GM19240 (cell line): ENCODE results near the gene CRADD.

Experiments
- DNase-seq: peaks from one replicate; pipeline ENCODE4 v3.0.0; 2011; ENCODE audit warnings: low spot score; ENCODE audit not compliant: insufficient read length

Gene CRADD

DNA sequence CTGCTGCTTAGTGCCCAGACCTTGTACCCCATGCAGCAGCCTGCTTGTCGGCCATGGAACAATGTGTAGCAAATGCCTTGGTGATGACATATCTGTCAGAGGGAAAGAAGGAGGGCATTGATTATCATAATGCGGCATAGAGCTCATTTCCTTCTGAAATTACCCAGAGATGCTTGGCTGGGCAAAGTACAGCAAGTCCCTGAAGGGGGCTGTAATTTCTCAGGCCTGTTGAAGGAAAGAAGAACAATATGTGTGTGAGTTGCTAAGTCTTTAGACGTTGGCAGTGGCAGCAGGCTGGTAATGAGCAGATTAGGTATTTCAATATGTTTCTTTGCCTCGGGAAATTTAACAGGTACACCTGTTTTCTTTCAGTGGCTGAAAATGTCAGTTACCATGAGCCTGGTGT lies 128.6 kb downstream of the CRADD start:
- DNase-seq, result no peak

DNA sequence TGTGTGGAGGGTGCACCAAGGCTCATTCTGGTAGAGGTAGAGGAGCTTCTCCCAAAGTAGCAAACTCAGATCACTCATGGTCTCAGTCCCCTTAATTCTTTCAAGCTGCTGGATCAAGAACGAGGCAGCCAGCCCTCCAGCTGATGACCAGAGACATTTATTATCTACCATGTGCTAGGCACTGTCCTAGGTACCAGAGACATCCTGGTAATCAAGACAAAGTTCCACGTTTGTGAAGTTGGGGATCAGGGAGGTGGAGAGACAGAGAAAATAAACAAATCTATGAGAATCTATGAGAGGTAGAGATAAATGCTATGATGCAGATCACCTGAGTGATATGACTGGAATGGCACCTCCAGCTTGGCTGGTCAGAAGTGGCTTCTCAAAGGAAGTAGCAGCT lies 130.2 kb downstream of the CRADD start:
- no peak for DNase-seq

DNA sequence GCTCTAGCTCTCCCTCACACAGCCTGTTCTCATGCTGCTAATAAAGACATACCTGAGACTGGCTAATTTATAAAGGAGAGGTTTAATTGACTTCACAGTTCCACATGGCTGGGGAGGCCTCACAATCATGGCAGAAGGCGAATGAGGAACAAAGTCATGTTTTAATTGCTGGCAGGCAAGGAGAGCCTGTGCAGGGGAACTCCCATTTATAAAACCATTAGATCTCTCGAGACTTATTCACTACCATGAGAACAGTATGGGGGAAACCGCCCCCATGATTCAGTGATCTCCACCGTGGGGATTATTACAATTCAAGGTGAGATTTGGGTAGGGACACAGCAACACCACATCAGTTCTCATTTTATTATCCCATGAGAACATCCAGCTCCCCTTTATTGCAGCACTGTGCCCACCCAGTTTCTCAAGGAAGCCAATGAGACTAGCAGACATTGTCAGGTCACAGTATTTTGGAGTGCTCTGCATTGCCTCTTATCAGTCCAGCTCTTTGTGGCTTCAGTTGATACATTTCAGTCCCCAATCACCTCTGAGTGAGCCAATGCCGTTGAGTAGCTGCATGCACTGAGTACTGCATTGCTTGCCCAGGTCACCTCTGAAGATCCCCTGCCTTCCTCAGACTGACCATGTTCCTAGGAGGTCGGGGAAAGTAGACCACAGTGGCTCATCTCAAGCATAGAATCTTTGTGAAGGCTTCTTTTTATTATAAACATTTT lies 131.2 kb downstream of the CRADD start:
- no peak for DNase-seq

DNA sequence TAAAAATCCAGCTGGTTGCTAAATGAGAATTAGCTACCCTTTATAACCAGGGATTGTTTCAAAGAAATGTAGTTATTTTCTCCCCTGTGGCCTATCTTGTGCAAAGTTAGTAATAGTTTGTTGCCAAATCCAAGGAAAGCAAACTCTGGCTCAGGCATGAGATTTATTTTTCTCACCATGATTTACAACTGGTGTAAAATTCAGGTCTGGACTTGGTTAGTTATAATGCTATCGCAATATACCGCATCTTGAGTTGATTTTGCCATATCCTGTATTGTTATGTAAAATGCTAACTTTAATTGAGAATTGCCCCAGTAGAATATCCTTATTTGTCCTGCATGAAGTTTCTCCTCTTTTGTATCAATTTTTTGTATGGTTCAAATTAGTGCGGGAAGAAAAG lies 135.5 kb downstream of the CRADD start:
- no peak for DNase-seq

DNA sequence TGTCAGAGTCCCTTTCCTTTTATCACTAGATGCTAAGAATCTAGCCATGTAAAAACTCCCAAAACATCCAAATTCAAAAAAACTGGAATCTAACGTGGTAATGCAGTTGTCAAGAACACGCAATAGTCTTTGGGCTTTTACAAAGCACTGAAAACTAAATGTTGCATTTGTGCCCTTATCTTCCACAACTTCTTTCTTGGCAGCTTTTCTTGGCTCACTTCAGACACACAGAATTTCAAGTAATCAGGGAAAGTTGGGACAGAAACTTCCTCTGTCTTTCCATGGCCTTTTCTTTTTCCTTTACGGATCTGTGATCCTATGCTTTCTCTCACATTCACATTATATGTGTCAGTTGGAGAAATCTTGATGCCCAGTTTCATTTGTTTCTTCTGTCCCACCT lies 136.0 kb downstream of the CRADD start:
- DNase-seq, result no peak

DNA sequence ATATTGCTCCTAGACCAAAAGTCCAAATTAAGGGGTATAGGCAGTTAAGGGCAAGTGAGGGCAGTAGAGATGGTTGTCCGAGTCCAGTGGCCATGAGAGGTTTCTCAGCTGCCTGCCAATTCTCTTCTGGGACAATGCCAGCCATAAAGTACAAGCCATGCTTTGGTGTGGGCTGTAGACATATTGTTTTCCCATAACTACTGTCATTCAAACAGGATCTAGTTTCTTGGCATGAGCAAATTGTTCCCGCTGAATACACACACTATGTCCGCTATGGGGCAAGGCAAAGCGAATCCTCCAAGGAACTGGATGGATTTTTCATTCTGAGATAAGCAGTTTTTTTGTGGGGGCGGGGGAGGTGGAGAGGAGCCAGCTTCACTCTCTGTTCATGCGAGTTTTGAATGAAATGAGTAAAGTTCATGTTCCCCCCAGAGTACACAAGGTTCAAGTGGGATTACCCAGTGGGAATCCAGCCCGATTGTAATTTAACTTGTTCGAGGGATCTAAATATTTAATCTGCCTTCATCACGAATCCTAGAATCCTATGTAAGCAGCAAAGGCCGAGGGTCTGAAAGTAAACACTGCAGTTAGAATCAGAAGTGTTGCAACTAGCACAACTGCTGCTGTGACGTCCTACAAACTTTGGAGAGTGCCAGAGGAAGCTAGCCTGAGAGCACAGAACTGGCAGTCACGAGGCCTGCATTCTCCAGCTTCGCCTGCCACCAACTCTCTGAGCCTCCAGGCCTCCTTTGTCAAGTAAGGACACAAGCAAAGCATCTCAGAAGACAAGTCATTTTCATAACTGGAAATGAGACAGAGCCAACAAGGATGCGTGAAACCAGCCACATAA lies 137.0 kb downstream of the CRADD start:
- no peak for DNase-seq

DNA sequence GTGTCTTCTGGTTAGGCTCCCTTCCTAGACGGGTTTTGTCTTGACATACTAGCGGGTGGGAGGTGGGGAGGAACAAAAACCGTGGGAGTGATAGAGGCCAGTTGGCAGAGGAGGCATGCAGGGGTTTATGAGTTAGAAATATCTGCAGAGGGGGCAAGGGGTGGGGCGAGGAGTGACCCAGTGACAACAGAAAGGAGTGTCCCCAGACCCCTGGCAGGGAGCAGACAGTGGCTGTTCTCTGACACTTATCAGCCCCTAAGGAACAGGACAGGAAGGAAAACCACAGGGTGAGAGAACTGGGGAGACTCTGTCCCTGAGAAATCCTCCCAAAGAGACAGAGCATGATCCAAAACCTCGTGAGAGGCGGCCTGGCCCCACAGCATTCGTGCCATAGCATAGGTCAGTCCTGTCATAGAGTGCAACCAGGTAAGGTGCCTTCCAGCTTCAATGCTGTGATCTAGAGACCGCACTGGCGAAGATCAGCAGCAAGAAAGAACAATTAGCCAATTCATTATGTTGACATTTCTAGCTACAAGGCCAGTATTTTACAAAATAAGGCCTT lies 141.4 kb downstream of the CRADD start:
- DNase-seq, result no peak

DNA sequence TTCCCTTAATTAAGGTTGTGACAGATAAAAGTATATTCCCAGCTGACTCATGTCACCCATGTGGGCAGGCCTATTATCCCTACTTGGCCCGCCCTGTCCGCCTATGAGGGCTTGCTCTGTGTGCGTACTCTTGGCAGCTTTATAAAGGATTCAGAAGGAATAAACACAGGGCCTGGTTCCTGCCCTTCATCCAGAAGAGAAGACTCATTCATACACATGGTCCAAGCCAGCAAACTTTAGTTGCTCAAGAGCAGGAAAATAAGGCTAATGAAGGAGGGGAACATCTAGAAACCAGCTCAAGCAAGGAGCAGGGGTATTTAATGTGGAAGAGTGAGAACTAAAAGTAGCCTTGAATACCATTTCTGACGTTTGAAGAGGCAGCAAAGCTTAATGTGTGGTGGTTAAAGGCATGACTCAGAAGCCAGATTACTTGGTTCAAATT lies 141.9 kb downstream of the CRADD start:
- DNase-seq, result no peak

DNA sequence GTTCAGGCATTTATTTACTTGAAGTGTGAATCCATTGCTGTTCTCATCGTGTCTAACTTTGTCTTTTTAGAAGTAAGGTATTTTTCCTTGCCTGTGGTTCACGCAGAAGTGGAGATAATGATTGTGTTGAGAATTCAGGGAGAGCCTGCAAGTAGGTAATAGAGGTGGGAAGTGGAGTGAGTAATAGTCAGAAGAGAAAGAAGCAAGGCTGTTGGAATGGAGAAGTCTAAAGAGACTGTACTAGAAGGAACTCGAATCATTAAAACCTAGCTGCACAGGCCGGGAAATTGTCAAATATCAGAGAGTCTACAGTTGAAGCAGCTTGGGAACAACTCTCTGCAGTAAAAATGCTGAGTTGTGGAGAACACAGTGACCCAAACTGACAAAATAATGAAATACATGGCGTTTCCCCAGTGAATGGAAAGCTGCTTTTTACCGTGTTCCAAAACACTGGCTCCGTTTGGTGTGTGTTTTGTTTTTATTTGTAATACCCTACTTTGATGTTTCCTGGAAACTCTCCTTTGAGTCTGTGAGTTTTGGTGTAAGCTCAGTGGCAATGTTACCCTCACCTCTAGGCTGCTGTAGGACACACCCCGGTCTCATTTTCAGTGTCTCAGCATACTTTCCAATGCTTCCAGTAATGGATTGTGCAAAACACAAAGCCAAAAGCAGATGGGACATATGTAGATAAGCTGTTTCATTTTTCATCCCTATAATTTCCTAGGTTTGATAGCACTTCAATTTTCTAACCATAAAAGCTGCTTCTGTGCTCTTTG lies 146.6 kb downstream of the CRADD start:
- DNase-seq, result no peak

DNA sequence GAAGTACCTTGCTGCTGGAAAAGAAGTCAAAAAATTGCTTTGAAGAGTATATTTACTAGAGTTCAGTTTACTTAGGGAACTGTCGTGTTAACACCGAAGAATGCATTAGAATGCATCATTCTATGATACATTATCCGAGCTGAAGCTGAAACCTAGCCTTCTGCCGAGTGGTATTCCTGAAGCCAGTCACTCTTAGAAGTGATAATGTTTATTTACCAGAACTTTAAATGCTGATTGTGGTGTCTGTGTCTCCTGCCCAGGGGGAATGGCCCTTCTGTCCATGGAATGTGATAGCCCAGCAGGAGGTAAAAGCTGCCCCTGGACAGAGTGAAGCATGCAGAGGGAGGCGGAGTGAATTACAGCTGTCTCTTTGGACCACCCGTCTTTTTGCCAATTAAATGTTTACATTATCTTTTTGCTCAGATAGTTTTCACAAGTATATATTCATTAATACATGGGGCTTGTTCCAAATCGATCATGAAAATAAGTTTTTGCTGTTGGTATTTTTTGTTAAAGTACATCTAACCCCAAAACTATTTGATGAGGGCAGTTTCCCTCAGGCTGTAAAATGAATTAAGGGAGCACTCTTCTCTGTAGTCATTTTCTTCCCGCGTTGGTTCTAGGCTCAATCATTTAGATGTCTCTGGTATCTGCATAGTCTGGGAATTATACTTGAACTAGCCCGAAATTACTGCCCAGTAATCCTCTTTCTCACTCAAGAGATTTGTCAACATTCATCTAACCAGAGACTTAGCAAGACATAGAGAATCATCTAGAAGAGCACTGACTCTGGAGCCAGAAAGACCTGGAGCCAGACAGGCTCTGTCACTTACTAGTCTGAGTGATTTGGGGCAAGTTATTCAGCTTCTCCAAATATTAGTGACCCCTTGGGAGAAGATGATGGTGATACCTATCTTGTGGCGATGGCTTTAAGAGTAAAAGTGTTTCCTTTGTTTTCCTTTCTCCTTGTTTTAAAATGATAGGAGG lies 147.6 kb downstream of the CRADD start:
- no peak for DNase-seq

DNA sequence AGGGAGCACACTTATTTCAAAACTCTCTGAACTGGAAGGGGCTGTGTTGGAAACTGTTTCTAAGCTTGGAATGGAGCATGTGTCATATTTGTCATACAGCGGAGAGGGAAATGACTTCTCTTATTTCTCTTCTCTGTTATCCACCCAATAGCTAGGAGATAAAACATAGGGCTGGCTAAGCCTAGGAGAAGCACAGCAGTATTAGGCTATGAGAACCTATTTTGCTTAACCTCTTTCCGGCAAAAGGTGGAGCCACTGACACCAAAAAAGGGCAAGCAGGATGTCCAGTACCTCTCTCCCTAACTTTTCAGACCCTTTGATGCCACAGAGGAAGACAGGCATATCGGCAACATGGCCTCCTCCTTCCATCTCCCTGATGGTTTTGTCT lies 148.3 kb downstream of the CRADD start:
- DNase-seq, result no peak

DNA sequence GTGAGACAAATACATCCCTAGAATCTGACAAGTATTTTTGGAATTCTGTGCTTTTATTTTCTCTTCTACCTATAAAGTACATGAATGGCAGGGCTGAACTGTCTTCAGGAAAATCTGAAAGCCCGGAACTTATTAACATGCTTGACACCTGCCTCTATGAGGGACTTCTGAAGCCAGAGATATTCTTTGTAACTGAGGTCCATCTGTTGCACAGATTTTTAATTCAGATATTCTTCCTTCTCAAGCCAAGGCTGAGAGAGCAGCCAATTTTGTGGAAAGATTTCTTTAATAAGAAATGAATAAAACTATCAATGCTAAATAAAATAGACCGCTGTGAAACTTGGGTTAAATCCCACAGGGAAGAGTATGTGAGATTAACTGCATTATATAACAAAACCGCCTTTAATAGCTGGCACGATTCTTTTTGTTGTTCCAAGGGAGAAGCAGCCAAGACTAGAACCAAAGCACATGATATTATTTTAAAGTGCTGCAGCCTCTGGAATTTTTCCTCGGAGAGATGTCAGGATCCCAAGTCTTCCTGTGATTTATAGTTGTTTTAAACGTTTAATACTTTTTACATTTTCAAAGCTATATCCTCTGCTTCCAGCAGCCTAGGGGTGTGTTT lies 148.9 kb downstream of the CRADD start:
- DNase-seq, result no peak

DNA sequence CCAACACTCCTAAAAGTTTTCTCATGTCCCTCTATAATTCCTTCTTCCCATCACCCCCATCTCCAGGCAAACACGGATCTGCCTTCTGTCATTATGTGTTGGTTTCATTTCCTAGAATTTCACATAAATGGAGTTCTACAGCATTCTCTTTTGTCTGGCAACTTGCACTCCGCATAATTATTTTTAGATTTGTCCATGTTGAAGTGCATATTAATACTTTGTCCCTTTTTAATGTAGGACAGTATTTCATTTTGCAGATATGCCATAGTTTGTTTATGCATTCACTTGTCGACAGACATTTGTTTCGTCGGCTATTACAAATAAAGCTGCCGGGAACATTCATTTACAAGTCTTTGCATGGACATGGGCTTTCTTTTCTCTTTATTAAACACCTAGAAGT lies 150.0 kb downstream of the CRADD start:
- DNase-seq, result no peak

DNA sequence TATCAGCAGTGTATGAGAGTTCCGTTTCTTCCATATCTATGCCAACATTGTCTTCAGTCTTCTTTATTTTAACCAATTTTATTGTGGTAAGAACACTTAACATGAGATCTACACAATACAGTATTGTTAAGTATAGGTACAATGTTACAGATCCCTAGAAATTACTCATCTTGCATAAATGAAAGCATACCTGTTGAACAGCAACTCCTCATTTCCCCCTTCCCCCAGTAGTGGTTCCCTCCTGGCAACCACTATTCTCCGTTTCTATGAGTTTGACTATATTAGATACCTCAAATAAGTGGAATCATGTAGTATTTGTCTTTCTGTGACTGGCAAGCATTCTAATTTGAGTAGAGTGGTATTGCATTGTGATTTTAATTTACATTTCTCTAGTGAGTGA lies 150.5 kb downstream of the CRADD start:
- DNase-seq, result no peak

DNA sequence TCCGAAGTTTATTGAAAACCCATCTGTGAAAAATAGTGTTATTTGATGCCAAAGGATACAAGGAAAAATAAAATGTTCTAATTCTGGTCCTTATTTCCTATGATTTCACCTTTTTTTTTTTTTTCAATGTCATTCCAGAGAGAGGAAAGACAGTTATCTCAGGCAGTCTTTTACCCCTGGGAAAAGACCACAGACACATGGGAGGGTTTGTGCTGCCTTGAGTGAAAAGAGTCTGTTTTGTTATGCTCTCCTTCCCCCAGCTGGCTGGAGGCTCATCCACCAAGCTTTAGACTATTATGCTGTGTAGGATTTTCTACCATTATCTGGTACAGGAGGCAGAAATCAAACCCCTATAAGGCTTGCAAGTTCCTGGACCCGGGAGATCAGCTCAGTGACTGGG lies 151.8 kb downstream of the CRADD start:
- no peak for DNase-seq

DNA sequence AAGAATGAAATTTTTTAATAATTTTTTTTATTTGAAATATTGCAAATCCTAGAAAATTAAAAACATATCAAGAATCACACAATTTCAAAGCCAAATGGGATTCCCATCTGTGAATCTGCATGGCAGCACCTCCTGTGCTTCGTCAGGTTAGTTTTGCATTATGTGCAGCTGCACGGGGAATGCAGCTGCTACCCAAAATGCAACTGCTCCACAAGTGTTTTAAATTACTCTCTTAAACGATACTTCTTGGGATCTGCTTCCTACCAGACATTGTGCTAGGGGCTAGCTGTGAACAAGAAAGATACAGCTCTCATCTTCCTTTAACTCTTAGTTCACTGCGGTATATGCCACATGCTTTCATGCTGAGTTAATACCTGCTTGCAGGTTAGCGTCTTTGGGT lies 154.2 kb downstream of the CRADD start:
- no peak for DNase-seq

DNA sequence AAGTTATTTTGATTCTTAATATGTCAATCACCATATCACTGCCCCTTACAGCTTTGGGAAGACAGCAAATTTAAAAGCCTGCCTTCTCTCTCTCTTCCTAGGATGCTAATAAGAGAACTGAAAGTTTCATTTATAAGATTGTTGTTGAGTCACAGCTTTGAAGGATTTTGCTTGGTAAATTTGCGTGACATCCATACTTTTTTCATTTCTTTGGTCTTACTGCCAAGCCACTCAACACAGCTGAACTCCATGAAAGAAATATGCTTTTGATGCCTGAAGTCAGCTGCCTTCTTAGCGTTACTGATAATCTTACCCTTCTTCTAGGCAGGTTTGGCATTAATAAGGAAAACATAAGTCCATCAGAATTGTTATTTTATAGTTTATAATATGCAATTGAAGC lies 155.0 kb downstream of the CRADD start:
- no peak for DNase-seq

DNA sequence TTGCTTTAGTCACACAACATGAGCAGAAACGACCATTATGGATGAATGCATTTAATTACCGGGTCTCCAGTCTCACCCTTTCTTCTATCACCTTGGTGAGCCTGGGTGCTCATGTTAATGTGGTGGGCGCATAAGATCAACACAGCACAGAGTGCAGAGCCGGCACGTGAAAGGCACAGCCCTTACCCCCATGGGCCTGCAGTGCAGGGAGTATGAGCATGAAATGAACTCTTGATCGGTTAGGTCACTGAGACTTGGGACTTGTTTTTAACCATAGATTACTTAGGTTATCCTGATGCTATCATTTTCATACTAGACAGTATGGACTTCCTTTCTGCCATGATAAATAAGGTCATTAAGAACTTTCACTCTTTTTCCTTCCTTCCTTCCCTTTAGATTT lies 156.8 kb downstream of the CRADD start:
- DNase-seq, result no peak

DNA sequence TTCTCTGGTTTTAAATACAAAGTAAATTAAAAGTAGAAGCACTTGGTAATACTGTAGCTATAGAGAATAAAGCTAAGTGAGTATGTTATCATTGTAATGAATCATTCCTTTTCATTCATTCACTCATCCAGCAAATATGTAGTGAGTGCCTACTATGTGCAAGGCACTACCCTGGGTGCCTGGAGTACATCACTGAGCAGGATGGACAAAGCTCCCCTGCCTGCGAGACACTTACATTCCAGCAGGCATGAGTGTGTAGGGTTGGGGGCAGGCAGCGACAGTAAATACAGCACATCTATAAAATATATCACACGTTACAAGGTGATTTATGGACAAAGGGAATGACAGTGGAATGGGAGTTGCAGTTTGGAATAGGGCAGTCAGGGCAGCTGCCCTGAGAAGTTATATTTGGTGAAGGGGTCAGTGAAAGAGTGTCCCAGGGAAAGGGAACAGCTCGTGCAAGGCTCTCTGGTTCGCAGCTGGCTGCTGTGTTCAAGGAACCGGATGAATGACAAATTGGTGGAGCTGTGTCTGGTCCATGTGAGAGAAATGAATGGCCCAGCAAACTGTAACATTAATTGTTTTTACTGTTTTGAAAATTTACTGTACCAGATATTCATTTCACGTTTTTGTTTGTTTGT lies 159.6 kb downstream of the CRADD start:
- DNase-seq, result no peak

DNA sequence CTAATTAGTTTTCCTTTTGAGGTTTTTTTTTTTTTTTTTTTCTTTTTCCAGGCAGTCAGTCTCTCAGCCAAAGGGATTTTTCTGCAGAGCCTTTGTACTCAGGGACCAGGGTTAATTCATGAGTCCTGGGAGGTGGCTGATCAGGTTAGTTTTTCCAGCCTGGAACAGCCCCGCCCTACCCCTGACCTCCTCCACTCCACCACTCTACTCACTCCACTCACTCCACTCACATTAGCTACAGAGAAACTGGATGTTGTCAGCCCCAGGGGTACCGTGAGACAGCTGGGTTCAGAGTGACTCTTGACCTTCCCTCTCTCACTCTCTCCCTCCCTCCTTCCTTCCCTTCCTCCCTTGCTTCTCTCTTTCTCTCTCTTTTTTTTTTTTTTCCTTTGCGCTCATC lies 161.0 kb downstream of the CRADD start:
- no peak for DNase-seq
